Astrocyte of the hippocampus (primary cell): Measurements from ENCODE around the gene LEFTY1.
"Not testable (repeated sequence)": the region's sequence is repeated elsewhere in the genome, so short reads cannot be mapped to it uniquely, and the experiment has no call there.

Experiments used
- DNase-seq: peaks from one replicate; pipeline ENCODE4 v3.0.0; 2011; ENCODE audit warnings: low read depth, low spot score

Gene LEFTY1

DNA sequence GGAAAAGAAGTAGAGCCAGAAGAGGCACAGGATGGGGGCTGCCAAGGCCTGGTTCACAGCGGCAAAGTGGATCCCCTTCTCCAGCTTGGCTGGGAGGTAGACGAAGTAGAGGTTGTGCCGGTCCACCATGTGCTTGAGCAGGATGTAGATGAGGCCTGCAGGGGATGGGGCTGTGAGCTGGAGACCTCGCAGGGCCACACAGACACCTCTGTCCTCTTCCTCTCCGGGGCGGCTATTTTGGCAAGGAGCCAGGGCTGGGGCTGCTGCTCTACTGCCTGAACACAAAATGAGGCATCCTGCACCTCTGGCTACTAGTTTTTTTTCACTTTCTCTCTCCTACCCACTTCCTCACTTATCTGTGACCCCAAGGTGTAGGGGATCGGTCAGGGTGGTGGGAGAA is 39.0 kb downstream of the LEFTY1 start:
- no peak for DNase-seq

DNA sequence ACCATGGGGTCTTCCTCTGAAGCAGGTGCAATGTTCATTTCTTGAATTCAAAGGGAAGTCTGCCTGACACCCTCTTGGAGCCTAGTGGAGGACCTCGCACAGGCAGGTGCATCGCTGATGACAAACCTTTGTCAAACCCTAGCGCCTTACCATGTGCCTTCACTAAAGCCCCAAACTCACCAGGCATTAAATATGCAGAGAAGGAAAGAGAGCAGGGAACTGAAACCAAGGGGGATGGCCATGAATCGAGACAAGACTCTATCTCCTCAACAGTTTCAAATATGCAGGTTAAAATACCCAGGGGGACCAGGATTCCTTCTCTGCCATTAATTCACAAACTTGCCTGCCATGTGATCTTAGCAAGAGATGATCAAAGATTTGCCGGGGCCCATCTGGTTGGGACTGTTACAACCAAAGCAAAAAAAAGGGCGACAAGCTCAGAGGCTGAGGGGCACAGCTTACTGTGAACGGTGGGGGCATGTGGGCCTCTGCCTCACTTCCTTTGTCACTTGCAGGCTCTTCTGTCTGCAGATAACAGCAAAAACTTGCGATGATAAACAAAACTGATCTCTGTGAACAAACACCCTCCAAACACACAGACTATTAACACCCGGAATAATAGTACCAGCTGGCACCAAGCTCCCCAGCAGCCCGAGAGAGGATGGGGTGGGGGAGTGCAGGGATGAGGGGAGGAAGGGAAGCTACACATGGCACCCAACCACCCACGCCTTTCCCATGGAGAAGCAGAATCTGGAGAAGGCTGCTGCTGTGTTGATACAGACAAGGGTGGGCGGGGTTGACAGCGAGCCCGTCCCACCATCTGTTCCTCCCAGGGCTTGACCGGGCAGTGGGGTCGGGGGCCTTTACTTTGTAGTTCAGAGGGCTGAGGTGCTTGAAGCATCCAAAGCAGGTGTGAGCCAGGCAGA is 40.7 kb downstream of the LEFTY1 start:
- DNase-seq: no peak

DNA sequence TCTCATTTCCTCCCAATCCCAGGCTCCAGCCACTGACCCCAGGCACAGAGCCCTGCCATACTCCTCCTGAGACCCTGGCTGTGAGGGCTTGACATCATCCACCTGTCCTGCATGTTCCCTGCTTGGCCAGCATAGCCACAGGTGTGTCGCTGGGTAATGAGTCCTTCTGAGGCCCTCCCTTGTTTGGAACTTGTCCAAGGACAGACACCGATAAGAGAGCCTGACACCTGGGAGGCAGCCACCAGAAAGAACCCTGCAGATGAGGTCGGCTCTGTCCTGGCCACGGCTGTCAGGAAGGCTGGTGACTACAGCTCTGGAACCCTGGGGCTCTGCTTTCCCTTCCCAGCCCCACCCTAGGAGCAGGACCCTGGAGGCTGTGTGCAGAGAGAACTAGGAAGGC is 41.3 kb downstream of the LEFTY1 start:
- DNase-seq: no peak

DNA sequence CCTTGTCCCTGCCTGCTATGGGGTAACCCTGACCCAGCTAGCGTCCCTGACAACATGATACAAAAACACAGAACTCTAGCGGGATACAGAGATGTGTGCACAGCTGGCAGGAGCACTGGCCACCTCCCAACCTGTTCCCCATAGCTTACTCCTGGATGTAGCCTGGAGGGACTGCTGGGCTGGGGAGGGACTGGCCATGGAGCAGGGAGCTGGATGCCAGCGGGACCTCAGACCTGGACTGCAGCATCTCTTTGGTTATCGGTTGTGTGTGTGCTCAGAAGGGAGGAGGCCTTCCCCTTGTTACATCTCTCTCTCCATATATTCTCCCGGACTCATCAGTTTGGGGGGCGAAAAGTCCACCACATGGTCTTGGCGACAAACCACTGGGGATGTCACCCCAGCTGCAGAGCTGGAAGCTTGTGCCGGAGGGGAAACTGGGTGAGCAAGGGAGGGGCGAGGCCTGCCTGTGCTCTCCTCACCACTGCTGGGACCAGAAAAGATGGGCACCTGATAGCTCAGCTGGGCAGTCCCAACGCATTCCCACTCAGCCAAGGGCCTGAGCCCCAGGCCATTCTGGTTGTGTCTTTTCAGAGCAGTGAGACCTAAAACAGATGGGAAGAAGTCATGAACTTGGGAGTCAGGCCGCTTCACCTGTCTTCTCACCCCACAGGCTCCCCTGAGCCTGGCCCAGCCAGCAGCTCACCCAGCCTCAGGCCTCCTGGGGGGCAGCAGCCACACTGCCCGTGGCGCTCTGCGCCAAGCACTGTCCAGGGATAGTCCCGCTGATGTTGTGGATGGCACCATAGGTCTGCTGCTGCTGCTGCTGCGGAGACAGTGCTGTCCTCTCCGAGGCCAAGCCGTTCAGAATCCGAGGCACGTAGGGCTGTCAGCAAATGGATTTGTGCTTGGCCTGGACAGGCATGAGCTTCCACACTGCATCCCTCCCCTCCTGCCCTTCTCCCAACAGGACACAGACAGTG is 42.3 kb downstream of the LEFTY1 start:
- no peak for DNase-seq

DNA sequence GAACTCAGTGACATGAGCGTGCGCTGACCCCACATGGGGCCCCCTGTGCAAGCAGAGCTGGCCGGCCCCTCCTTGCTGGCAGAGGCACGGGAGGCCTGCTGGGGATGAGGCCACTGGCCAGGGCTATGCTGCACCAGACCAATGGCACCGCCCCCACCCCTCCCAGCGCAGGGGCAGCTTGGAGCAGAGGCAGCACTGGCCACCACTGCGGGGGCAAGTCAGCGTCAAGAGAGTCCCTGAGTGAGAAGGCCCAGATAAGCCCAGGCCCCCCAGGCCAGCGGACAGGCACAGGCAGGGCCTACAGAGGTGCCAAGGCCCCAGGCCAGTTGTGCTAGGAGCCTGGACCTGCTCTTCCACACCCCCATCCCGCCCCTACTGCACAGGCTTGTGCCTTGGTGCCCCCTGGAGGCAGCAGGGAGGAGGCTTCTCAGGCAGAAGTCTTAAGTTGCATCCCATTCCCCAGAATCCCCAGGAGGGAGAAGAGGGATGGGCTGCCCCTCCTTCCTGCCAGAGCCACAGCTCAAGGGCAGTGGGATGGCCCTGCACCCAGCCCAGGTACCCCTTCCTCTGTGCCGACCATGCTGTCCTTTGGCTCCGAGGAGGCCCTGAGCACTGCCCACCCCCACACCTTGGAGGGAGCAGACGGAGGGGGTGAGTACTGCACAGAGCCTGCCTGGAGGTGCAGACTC is 43.2 kb downstream of the LEFTY1 start:
- DNase-seq: peak; percentile 88

DNA sequence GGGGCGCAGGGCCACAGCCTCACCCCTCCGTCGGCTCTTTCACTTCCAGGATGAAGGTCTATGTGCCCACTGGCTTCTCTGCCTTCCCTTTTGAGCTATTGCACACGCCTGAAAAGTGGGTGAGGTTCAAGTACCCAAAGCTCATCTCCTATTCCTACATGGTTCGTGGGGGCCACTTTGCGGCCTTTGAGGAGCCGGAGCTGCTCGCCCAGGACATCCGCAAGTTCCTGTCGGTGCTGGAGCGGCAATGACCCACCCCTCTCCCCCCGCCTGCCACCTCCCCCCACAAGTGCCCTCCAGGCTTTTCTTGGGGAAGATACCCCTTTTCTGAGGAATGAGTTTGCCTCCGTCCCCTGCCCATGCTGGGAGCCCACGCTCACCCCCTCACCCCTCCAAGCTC is 43.8 kb downstream of the LEFTY1 start:
- no peak for DNase-seq

DNA sequence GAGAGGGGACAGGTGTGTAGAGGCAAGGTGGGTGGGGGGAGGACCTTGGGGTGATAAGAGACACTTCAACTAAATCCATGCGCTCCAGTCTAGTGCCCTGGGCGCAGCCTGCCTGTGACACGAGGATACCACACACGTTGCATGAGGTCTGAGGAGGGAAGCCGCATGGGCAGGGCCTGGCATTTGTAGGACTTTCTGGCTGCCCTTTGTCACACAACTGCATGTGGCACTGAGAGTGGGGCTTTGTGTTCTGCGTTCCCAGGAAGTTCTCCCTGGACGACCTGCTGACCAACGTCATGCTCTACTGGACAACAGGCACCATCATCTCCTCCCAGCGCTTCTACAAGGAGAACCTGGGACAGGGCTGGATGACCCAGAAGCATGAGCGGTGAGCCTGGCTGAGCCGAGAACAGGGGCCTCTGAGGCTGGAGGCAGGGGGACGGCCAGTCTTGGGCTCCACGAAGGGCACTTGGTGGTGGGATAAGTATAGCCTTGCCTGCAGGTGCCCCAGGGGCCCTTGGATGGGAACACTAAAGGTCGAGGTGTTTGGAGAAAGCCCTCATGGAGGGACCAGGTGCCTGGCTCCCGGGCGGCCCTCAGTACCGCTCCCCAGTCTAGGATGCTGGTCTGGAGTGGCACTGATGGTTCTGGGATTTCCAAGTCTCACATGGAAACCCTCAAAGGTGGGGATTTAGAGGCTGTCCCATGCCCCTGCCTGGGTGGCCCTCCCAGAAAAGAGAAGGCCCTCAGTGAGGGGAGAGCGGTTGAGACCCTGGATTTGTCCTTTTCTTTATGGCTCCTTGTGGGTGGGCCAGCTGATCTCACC is 44.5 kb downstream of the LEFTY1 start:
- DNase-seq: no peak

DNA sequence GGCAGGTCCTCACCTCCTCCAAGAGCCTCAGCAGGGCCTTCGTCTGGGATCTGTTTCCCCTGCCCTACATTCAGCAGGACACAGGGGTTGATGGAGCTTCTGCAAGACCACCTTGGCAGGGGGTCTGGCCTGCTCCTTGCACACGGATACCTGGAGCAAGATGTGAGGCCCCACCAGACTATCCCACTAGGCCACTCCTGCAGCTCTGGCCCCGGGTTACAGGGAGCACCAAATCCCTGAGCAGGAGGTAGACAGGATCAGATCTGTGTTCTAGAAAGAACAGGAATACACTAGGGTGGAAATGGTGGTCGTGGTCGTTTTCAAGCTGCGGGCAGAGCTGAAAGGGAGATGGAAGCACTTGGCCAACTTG is 45.5 kb downstream of the LEFTY1 start:
- DNase-seq: no peak

DNA sequence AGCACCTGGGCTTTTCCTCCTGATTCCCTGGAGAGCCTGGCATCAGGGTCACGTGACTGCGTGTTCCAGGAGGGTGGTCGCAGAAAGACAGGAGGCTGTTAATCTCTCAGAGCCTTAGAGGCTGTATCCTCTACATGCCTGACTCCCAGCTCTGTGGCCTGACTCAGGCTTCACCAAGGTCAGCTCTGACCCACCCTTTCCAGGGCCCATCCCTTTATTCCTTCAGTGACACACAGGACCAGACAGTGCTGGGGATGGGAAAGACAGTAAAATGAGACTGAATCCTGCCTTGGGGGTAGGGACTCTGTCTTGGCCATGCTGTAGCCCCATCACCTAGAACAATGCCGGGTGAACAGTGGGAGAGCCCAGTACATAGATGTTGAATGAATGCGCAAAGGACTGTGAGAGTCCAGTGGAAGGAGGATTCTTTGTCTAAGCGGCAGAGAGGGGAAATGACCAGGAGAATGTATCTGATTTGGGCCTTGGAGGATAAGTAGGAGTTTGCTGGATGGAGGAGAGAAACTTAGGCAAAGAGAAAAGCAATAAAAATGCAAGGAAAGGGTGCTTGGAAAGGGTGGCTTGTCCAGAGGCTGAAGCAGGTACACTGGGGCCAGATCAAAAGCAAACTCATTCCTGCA is 46.0 kb downstream of the LEFTY1 start:
- DNase-seq: no peak

DNA sequence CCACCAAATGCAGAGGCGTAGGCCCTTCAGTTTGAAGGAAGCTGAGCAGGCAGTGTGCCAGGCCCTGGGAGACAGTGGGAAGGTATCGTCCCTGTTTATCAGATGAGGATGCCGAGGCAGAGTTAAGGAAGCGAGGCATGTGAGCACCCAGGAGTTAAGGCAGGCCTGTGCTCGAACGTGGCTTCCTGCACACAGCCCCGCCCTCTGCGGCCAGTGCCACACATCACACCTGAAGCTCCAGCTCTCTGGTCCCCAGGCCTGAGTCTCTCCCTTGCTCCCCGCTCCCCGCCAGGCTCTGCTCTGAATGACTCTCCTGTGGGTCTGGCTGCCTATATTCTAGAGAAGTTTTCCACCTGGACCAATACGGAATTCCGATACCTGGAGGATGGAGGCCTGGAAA is 46.9 kb downstream of the LEFTY1 start:
- DNase-seq: no peak

DNA sequence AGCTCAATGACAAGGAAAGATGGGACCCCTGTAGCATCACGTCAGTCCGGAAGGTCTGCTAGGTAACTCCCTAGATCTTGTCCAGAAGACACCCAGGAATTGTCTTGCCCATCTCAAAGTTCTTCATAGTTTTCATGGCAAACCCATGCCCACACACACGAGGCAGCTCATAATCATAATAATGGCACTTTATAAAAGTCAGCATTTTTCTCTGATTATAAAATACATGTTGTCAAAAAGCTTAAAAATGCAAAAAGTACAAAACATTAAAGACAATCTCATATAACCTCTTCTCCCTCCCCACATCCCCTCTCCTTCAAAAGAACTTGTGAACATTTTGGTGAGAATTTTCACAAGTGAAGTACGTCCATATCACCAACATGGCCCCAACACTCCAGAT is 48.2 kb downstream of the LEFTY1 start:
- DNase-seq: no peak

DNA sequence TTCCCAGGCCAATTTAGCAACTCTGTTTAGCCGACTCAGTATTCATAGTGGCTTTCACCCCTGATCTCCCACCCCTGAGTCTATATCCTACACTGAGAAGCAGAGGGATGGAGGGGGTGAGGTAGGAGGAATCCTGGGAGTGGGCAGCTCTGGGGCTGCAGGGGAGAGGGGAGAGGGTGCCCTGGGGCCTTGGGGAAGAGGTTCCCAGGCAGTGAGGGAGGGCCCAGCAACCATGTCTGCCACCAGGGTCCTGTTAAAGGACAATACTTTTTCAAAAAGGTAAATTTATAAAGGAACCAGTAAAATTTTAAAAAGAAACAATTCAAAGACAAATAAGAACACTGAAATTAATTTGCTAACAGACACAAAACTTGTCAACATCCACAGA is 48.7 kb downstream of the LEFTY1 start:
- DNase-seq: no peak

DNA sequence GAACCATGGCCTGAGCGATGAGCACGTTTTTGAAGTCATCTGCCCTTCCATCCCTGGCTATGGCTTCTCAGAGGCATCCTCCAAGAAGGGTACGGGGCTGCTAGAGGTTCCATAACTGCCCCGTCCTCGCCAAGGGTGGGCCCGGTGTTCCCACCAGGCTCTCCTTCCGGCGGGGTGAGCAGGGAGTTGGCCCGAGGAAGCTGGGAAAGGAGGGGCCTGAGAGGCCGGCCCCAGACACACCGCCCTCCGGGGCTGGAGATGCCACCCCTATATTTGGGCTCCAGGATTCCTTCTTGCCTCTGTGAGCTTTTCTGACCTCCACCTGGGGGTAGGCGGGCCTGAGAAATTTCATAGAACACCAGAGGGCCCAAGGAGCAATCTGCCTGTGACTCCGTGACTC is 50.2 kb downstream of the LEFTY1 start:
- DNase-seq: no peak

DNA sequence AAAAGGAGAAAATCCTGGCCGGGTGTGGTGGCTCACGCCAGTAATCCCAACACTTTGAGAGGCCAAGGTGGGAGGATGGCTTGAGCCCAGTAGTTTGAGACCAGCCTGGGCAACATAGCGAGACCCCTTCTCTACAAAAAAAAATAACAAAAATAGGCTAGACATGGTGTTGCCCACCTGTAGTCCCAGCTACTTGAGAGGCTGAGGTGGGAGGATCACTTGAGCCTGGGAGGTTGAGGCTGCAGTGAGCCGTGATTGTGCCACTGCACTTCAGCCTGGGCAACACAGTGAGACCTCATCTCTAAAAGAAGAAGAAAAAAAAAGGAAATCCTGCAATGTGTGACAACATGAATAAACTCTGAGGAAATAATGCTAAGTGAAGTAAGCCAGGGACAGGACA is 52.6 kb downstream of the LEFTY1 start:
- DNase-seq: not testable (repeated sequence)
